Sigmoid colon (tissue), 4 donors: Measurements from ENCODE around the gene HACD2.

Source experiments
- CTCF ChIP-seq, 4 experiments: fragments of 450-650 bp in 3 of 4; fragments of 200-600 bp in 1 of 4; IDR thresholded peaks; one replicate each; pipeline ENCODE4 v1.5.1; 2016 to 2019; ENCODE audit warnings: antibody characterized with exemption in 4 of 4, mild to moderate bottlenecking in 3 of 4, moderate library complexity in 2 of 4
- POLR2A ChIP-seq, 2 donors: fragments of 450-650 bp; IDR thresholded peaks; one replicate each; pipeline ENCODE4 v1.6.1; 2016; ENCODE audit warnings: antibody characterized with exemption in 2 of 2, mild to moderate bottlenecking in 2 of 2, moderate library complexity in 2 of 2
- POLR2AphosphoS5 ChIP-seq, 4 donors: sonication (generic); formaldehyde crosslinking; IDR thresholded peaks; one replicate each; pipeline ENCODE4 v1.6.1; 2017; ENCODE audit warnings: antibody characterized with exemption in 4 of 4

DNA sequence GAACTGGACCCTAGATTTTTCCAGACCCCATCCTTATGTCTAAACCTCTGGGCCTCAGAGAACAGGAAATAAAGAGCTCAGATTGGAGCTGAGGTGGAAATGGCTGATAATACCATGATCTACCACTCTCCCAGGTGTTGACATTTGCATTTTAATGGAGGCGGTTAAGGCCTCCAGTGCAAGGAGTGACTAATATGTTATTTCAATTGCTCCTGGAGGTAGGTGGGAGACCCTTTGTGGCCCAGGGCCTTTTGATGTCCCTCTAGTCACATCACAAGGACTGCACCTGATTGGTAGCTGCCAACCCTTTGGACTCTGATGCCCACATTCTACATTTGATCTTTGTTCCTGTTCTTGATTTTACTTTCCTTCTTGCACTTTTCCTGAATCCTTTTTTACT, 127.0 kb downstream of the HACD2 start:
- TF ChIP-seq POLR2A (IDR thresholded peaks at IDR 0.05) (no peak), CTCF (IDR thresholded peaks at IDR 0.05) (no peak), POLR2AphosphoS5 (IDR thresholded peaks at IDR 0.05) (no peak)
